ENCODE measurements around the gene SDC3.

DNA sequence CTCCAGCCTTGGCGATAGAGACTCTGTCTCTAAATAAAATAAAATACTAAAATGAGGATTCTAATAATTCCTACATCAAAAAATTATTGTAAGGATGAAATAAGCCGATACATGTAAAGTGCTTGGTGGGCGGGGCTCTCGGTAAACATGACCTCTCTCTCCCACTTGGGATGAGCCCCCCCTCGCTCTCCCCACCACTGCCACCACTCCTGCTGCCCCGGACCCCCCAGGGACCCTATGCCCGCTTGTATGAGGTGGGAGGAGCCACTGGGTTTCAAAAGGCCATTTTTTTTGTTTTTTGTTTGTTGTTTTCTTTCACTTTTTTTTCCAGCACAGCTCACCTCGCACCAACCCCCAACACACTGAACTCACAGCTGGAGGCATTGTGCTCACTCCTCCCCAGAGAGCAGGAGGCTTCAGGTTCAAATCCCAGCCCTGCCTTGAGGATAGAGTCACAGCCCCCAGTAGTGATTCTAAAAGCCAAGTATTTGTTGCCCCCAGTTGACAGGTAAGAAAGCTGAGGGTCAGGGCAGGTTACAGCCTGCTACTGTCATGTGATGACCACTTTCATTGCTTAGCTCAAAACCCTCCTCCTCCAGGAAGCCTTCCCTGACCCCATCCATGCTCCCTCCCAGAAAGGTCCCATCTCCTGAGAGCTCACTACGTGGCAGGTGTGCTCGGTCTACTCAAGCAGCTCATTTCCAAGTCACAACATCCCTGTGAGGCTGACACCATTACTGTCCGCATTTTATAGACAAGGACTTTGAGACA is 4.2 kb downstream of the SDC3 start:
- no peak for TF ChIP-seq POLR2A (IDR thresholded peaks at IDR 0.05)
- TF ChIP-seq, protein P1, sequence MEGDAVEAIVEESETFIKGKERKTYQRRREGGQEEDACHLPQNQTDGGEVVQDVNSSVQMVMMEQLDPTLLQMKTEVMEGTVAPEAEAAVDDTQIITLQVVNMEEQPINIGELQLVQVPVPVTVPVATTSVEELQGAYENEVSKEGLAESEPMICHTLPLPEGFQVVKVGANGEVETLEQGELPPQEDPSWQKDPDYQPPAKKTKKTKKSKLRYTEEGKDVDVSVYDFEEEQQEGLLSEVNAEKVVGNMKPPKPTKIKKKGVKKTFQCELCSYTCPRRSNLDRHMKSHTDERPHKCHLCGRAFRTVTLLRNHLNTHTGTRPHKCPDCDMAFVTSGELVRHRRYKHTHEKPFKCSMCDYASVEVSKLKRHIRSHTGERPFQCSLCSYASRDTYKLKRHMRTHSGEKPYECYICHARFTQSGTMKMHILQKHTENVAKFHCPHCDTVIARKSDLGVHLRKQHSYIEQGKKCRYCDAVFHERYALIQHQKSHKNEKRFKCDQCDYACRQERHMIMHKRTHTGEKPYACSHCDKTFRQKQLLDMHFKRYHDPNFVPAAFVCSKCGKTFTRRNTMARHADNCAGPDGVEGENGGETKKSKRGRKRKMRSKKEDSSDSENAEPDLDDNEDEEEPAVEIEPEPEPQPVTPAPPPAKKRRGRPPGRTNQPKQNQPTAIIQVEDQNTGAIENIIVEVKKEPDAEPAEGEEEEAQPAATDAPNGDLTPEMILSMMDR (IDR thresholded peaks at IDR 0.05) = no peak

All from lower leg skin (tissue), 3 donors.